GM13977 (cell line): Measurements from ENCODE around the gene MYPOP.
"Not testable (repeated sequence)": the region's sequence is repeated elsewhere in the genome, so short reads cannot be mapped to it uniquely, and the experiment has no call there.

Experiments
- DNase-seq: peaks from one replicate; pipeline ENCODE4 v3.0.0; 2012; ENCODE audit warnings: low spot score
- in situ Hi-C: fragments of 300-500 bp; cut with MboI; formaldehyde crosslinking; loops from one replicate; pipeline ENCODE4 v1.12.0; 2022; ENCODE audit warnings: low sequenced_read_pairs, low pct_unique_long_range_greater_than_20kb, mixed read lengths, inconsistent platforms; ENCODE audit not compliant: unreplicated experiment
- TF ChIP-seq, protein P1 (sequence below): IDR thresholded peaks from 2 replicates; pipeline ENCODE4 v1.5.1; 2012; ENCODE audit warnings: mild to moderate bottlenecking, control low read depth; ENCODE audit not compliant: insufficient read depth; ENCODE audit errors: extremely low read depth, missing control alignments

Gene MYPOP

DNA sequence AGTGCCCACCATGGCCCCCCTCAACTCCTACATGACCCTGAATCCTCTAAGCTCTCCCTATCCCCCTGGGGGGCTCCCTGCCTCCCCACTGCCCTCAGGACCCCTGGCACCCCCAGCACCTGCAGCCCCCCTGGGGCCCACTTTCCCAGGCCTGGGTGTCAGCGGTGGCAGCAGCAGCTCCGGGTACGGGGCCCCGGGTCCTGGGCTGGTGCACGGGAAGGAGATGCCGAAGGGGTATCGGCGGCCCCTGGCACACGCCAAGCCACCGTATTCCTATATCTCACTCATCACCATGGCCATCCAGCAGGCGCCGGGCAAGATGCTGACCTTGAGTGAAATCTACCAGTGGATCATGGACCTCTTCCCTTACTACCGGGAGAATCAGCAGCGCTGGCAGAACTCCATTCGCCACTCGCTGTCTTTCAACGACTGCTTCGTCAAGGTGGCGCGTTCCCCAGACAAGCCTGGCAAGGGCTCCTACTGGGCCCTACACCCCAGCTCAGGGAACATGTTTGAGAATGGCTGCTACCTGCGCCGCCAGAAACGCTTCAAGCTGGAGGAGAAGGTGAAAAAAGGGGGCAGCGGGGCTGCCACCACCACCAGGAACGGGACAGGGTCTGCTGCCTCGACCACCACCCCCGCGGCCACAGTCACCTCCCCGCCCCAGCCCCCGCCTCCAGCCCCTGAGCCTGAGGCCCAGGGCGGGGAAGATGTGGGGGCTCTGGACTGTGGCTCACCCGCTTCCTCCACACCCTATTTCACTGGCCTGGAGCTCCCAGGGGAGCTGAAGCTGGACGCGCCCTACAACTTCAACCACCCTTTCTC is 30.1 kb downstream of the MYPOP start:
- in situ Hi-C loops: no loop called here
- DNase-seq: no peak
- TF ChIP-seq, protein P1, sequence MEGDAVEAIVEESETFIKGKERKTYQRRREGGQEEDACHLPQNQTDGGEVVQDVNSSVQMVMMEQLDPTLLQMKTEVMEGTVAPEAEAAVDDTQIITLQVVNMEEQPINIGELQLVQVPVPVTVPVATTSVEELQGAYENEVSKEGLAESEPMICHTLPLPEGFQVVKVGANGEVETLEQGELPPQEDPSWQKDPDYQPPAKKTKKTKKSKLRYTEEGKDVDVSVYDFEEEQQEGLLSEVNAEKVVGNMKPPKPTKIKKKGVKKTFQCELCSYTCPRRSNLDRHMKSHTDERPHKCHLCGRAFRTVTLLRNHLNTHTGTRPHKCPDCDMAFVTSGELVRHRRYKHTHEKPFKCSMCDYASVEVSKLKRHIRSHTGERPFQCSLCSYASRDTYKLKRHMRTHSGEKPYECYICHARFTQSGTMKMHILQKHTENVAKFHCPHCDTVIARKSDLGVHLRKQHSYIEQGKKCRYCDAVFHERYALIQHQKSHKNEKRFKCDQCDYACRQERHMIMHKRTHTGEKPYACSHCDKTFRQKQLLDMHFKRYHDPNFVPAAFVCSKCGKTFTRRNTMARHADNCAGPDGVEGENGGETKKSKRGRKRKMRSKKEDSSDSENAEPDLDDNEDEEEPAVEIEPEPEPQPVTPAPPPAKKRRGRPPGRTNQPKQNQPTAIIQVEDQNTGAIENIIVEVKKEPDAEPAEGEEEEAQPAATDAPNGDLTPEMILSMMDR: no peak

DNA sequence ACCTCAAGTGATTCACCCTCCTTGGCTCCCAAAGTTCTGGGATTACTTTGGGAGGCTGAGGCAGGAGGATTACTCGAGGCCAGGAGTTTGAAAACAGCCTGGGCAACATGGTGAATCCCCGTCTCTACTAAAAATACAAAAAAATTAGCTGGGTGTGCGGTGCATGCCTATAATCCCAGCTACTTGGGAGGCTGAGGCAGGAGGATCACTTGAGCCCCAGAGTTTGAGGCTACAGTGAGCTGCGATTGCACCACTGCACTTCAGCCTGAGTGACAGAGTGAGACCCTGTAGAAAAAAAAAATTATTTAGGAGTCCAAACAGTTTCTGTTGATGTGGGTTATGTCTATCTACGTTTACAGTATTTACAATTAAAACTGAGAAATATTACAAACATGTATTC is 31.6 kb downstream of the MYPOP start:
- DNase-seq: no peak
- in situ Hi-C loops: no loop called here
- TF ChIP-seq, protein P1: no peak

DNA sequence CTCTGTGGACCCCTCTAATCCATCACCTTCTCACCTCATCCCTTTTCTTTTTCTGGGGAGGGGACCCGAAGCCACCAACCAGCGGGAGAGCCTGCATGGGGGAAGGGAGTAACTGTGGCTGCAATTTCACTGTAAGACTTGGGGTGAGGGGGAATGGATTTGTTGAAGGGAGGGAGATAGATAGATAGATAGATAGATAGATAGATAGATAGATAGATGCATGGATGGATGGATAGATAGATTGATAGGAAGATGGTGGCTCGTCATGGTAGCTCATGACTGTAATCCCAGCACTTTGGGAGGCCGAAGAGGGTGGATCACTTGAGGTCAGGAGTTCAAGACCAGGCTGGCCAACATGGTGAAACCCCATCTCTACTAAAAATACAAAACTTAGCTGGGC is 35.2 kb downstream of the MYPOP start:
- in situ Hi-C loops: not testable (repeated sequence)

DNA sequence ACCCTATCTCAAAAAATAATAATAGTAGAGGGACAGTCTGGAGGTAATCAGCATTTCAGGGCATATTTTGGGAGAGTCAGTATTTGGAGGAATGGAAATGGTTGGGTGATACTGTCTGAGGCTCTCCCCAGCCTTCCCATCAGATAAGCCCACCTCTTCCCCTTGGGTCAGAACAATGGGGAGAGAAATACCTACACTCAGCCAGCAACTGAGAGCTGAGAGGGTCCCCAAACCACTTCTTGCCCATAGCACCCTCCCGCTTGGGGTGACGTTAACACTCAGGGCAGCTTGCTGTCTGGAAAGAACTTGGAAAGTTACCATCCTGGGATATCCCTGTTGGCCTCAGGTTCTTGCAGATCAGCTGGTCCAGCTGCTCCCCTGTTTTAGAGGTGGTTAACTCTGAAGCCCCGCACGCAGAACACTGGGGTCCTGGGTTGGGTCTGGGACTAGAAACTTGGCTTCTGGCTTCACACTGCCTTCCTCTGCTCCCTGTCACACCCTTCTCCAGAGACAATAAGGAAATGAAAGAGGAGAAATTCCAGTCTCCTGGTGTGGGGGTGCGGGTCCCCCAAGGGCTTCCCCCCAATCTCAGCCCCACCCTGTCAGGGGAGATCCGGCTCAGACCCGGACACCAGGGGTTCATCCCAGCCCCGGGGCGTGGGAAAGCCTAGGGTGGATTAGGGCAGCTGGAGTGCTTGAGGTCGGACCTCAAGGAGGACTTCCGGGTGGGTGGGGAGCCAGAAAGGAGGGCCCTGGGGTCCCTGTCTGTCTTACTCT is 35.8 kb downstream of the MYPOP start:
- no peak for DNase-seq
- TF ChIP-seq, protein P1: no peak
- in situ Hi-C loops: no loop called here

More for the DNA sequence above, 35.2 kb downstream of the MYPOP start:
- DNase-seq: not testable (repeated sequence)

DNA sequence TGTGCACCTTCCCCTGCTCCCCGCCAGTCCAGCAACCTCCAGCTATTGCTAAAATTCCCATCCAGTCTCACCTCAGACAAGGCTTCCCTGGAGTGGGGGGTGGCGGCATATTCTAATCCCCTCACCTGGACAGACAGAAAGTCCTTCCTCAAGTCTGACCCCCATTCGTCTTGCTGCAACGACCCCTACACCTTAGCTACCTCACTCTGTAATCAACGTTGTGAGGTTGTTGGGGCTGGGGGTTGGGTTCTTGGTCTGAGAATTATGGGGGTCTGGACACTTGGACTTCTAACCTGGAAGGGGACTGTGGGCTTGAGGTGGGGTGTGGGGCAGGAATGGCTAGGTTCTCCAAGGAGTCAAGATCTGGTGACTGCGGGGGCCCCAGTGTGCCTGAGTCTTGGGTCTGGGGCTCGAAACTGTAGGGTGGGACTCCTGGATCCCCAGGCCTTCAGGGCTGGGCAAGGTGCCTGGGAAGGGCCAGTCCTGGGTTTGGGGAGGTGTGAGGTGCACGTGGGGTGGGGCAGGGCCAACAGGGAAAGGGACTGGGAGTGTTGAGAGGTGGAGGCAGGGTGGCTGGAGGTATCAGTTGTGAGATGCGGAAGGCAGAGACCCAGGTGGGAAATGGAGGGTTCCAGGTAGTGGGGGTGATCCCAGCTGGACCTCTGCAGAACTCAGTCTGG is 37.0 kb downstream of the MYPOP start:
- in situ Hi-C loops: no loop called here

DNA sequence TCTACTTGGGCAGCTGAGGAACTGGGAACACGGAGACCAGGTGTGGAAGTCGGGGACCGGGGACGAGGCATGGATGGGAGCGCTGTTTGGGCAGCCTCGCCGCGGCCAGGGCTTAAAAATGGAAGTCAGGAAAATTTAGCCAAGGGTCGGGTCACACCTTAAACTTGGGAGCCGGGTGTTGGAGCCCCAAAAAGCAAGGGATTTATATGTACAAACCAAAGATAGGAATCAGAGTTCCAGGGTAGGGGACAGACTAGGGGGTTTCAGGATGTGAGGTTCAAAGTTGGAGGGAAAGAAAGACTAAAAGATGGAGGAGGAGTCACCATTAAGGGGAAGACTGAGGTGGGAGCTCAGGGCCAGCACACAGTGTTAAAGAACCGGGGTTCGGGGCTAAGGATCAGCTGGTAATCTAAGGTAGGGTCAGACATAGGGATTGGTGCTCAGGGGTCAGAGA is 37.8 kb downstream of the MYPOP start:
- DNase-seq: no peak
- TF ChIP-seq, protein P1: no peak
- in situ Hi-C loops: no loop called here

More for the DNA sequence above, 37.0 kb downstream of the MYPOP start:
- DNase-seq: no peak
- TF ChIP-seq, protein P1: no peak
